ENCODE results near the gene GRPR. TPM values are rescaled to one million over a fixed set of nuclear protein-coding genes. Genes with fewer than 3 reads are reported as not detected.

Gene GRPR
- total RNA-seq, 6 experiments from 2014 or later: not detected

GRCh38 chrX:16199343-16199742, 76.0 kb downstream of the GRPR start:
- 40% methylated on average over 1 of the region's 1 CpG for WGBS (ENCODE audit: insufficient coverage, low coverage, low lambda C conversion rate, missing lambda C conversion rate)
- TF ChIP-seq CTCF (IDR thresholded peaks at IDR 0.05) (no peak), POLR2A (IDR thresholded peaks at IDR 0.05) (no peak)
- H3K27ac ChIP-seq: no peak overlapping the region
- intact Hi-C loops (cut with DNase I): no loop called here
- DNase-seq: no peak
- ATAC-seq: no peak
- no peak overlapping the region for H3K4me3 ChIP-seq
- no peaks in the 10 kb centered on the region for H3K27me3 ChIP-seq
- H3K36me3 ChIP-seq: no peaks in the 10 kb centered on the region
- H3K9me3 ChIP-seq: no peaks in the 10 kb centered on the region
- peaks cover 0 to 6% (median 0%) of the 10 kb centered on the region in 4 donors for H3K4me1 ChIP-seq

- 43% methylated on average over 4 of the region's 4 CpGs for WGBS (ENCODE audit: insufficient coverage, low coverage, low lambda C conversion rate, missing lambda C conversion rate)
- H3K27ac ChIP-seq: peak overlapping the region in 1 of 3 donors; percentile 27
- no peak for TF ChIP-seq POLR2A (IDR thresholded peaks at IDR 0.05)
- H3K4me1 ChIP-seq: peaks cover 0 to 6% (median 0%) of the 10 kb centered on the region in 4 donors
- DNase-seq (no peak), ATAC-seq (peak; percentile 66 to 89 (median 78))
- H3K36me3 ChIP-seq: no peaks in the 10 kb centered on the region
- no peaks in the 10 kb centered on the region for H3K27me3 ChIP-seq
- H3K4me3 ChIP-seq: no peak overlapping the region
- intact Hi-C loops (cut with DNase I): no loop called here
- no peaks in the 10 kb centered on the region for H3K9me3 ChIP-seq
Measured at GRCh38 chrX:16202943-16203342, 79.6 kb downstream of the GRPR start.

Other genes with a start within 250 kb of the GRPR start
- gene MAGEB17, start 43.9 kb downstream of the GRPR start, total RNA-seq: not detected